ENCODE results near the gene COX4I2.

COX4I2 gene

GRCh38 chr20:31676609-31676989, 38.9 kb downstream of the COX4I2 start:
- TF ChIP-seq, protein P1, sequence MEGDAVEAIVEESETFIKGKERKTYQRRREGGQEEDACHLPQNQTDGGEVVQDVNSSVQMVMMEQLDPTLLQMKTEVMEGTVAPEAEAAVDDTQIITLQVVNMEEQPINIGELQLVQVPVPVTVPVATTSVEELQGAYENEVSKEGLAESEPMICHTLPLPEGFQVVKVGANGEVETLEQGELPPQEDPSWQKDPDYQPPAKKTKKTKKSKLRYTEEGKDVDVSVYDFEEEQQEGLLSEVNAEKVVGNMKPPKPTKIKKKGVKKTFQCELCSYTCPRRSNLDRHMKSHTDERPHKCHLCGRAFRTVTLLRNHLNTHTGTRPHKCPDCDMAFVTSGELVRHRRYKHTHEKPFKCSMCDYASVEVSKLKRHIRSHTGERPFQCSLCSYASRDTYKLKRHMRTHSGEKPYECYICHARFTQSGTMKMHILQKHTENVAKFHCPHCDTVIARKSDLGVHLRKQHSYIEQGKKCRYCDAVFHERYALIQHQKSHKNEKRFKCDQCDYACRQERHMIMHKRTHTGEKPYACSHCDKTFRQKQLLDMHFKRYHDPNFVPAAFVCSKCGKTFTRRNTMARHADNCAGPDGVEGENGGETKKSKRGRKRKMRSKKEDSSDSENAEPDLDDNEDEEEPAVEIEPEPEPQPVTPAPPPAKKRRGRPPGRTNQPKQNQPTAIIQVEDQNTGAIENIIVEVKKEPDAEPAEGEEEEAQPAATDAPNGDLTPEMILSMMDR (IDR thresholded peaks at IDR 0.05; ENCODE audit: low read length): no peak
- TF ChIP-seq EZH2 (IDR thresholded peaks at IDR 0.05; ENCODE audit: borderline replicate concordance, low read length): no peak
- Histone ChIP-seq H3K27ac (ENCODE audit: low read depth, low read length, poor library complexity, severe bottlenecking) (peak overlapping the region; percentile 78), H3F3A (ENCODE audit: insufficient read depth, low read length) (no peaks in the 10 kb centered on the region; the same call in 1 of the 2 replicates), H3K79me2 (ENCODE audit: insufficient read depth, low read length) (no peaks in the 10 kb centered on the region), H4K20me1 (ENCODE audit: insufficient read depth, low read length) (no peaks in the 10 kb centered on the region), H3K9ac (ENCODE audit: low read length) (no peak overlapping the region; the same call in 1 of the 2 replicates), H3K9me2 (ENCODE audit: low read depth, low read length) (no peaks in the 10 kb centered on the region), H3K4me1 (ENCODE audit: insufficient read depth, low read length, severe bottlenecking) (peaks cover 55% of the 10 kb centered on the region), H3K4me2 (ENCODE audit: low read length) (peak overlapping the region; percentile 53; the same call in 1 of the 2 replicates), H3K27me3 (ENCODE audit: insufficient read depth, low read length) (no peaks in the 10 kb centered on the region), H3K4me3 (ENCODE audit: low read depth, low read length, poor library complexity, severe bottlenecking) (no peak overlapping the region), H3K36me3 (ENCODE audit: insufficient read depth, low read length) (peaks cover 20% of the 10 kb centered on the region; the same call in 1 of the 2 replicates), H2AFZ (ENCODE audit: low read length) (no peak overlapping the region), H3K9me3 (ENCODE audit: low read length) (no peaks in the 10 kb centered on the region)

DNA sequence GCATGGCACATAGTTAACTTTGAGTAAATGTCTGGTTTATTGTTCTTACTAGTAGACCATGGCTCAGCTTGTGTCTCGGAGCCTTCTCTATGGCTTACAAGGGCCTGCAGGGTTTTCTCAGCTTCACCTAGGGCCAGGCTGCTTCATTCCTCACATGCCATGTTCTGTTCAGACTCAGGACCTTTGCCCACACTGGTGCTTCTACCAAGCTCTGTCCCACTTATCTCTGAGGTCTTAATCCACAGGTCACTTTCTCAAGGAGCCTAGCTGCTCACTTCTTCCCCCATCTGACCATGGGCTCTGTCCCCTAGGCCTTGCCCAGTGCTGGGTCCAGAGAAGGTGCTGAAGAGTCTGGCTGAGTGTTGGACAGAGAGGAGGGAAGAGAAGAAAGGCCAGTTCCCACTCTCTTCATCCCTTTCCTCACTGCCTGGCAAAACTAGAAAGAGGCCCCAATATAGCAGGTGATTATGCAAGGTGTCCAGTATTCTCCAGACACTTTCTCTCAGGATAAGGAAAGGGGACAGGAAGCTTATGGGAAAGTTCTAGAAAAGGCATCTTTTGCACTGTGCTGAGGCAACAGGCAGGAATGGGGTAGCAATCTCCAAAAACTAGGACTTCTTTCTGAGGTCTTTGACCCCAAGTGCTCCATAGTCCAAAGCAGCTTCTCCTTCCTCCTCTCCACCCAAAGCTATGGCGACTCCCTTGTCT, 40.0 kb downstream of the COX4I2 start:
- H3K9me3 ChIP-seq (ENCODE audit: low read length): no peaks in the 10 kb centered on the region
- H3K27ac ChIP-seq (ENCODE audit: low read depth, low read length, poor library complexity, severe bottlenecking): peak overlapping the region; percentile 50
- H3K27me3 ChIP-seq (ENCODE audit: insufficient read depth, low read length): no peaks in the 10 kb centered on the region
- H4K20me1 ChIP-seq (ENCODE audit: insufficient read depth, low read length): no peaks in the 10 kb centered on the region
- peaks cover 61% of the 10 kb centered on the region for H3K4me1 ChIP-seq (ENCODE audit: insufficient read depth, low read length, severe bottlenecking)
- H3F3A ChIP-seq (ENCODE audit: insufficient read depth, low read length): no peaks in the 10 kb centered on the region; the same call in 1 of the 2 replicates
- H3K9me2 ChIP-seq (ENCODE audit: low read depth, low read length): no peaks in the 10 kb centered on the region
- no peaks in the 10 kb centered on the region for H3K79me2 ChIP-seq (ENCODE audit: insufficient read depth, low read length)
- H3K4me3 ChIP-seq (ENCODE audit: low read depth, low read length, poor library complexity, severe bottlenecking): no peak overlapping the region
- peaks cover 20% of the 10 kb centered on the region; the same call in 1 of the 2 replicates for H3K36me3 ChIP-seq (ENCODE audit: insufficient read depth, low read length)
- no peak overlapping the region for H3K4me2 ChIP-seq (ENCODE audit: low read length)
- TF ChIP-seq, protein P1 (IDR thresholded peaks at IDR 0.05; ENCODE audit: low read length): no peak
- no peak for TF ChIP-seq EZH2 (IDR thresholded peaks at IDR 0.05; ENCODE audit: borderline replicate concordance, low read length)
- H3K9ac ChIP-seq (ENCODE audit: low read length): no peak overlapping the region
- no peak overlapping the region for H2AFZ ChIP-seq (ENCODE audit: low read length)

- no peaks in the 10 kb centered on the region for H3K27me3 ChIP-seq (ENCODE audit: insufficient read depth, low read length)
- no peaks in the 10 kb centered on the region for H4K20me1 ChIP-seq (ENCODE audit: insufficient read depth, low read length)
- no peak for TF ChIP-seq EZH2 (IDR thresholded peaks at IDR 0.05; ENCODE audit: borderline replicate concordance, low read length)
- TF ChIP-seq, protein P1 (IDR thresholded peaks at IDR 0.05; ENCODE audit: low read length): no peak
- H3K9ac ChIP-seq (ENCODE audit: low read length): no peak overlapping the region
- H3K9me2 ChIP-seq (ENCODE audit: low read depth, low read length): no peaks in the 10 kb centered on the region
- no peaks in the 10 kb centered on the region for H3K79me2 ChIP-seq (ENCODE audit: insufficient read depth, low read length)
- peak overlapping the region; percentile 50 for H3K27ac ChIP-seq (ENCODE audit: low read depth, low read length, poor library complexity, severe bottlenecking)
- H2AFZ ChIP-seq (ENCODE audit: low read length): no peak overlapping the region
- peaks cover 70% of the 10 kb centered on the region for H3K4me1 ChIP-seq (ENCODE audit: insufficient read depth, low read length, severe bottlenecking)
- H3K36me3 ChIP-seq (ENCODE audit: insufficient read depth, low read length): peaks cover 20% of the 10 kb centered on the region; the same call in 1 of the 2 replicates
- no peak overlapping the region for H3K4me2 ChIP-seq (ENCODE audit: low read length)
- H3K4me3 ChIP-seq (ENCODE audit: low read depth, low read length, poor library complexity, severe bottlenecking): no peak overlapping the region
- H3F3A ChIP-seq (ENCODE audit: insufficient read depth, low read length): no peaks in the 10 kb centered on the region; the same call in 1 of the 2 replicates
- H3K9me3 ChIP-seq (ENCODE audit: low read length): no peaks in the 10 kb centered on the region
These were observed 41.0 kb downstream of the COX4I2 start for GRCh38 chr20:31678389-31679356.
